K562 treated with DMSO at 1 percent for 4 hours (cell line): ENCODE data around the gene DAD1. TPM values are rescaled to one million over a fixed set of nuclear protein-coding genes. Genes with fewer than 3 reads are reported as not detected.

Source experiments
- total RNA-seq: library from RNA; unstranded; fragments of 300-600 nt; gene quantifications from 2 replicates; pipeline ENCODE4 v1.2.3, GENCODE V29; 2022; ENCODE audit not compliant: insufficient read depth

Gene DAD1
- 249 and 274 TPM in 2 replicates for total RNA-seq

DNA sequence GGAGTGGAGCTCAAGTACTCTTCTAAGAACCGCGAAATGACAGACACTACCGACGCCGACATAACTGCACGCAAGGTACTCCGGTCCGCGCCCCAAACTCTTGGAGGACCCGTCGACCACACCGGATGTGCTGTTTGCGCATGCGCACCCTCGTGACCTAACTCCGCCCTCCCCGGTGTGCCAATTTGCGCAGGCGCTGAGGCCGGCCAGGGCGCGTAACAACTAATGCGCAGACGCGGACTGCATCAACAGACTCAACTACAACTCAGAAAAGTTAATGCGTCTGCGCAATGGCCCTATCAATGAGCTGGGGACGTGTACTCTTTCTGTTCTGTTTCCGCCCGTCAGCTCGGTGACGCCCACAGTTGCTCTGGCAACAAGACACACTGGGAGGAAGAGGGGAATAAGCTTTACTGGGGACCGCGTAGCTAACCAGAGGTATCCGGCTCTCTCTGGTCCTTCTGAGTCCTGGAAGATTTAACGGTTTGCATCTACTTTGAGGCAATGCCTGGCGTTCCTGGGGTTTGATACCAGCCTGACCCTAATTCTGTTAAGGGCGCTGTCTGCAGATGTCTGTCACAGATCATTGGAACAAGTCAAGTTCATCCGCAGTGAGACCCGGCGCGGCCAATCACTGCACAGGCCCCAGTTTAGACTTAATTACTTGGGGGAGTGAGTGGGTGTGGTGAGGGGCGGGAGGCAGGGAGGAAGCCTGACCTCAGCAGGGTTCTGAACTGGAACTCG lies at the start of gene DAD1:
TSS of gene DAD1 (minus strand) at position 129 of the 744 bp plus-strand sequence. CDS start at position 62, 67 bp downstream.

DNA sequence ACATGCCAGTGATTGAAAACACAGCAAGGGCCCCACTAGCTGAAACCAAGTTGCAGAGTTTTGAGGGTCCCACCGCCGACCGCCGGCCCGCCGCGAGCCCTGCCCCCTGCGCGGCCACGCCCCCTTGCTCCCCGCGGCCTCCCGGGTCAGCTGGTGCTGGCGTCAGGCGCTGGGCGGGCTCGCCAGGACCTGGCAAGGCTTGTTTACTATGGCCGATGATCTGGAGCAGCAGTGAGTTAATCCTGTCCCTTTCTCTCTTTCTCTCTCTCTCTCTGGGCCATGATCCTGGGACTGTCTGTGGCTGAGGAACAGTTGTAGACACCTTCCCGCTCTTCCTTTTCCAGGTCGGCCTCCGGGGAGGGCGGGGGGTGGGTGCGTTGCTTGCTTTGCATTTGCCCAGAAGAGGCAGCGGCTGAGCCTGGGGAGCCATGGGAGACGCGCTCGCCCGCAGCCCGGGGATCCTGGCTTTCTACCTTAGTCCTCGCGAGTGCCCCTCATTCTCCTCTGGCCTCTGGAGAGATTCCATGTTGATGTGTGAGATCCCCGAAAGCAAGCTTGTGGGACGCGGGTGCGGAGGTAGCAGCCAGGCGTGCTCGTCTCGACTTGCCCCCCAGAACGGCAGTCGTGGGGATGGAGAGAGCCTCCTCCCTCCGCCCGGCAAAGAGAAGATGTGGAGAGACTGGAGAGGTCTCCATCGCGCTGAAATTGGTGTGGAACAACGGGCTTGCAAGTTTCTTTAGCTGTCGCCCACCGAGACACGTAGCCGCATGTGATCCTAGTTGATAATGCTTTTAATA lies 9.3 kb upstream of the DAD1 start, which contains the start of gene ABHD4:
TSS of gene ABHD4 (plus strand) at position 202 of the 797 bp plus-strand sequence. CDS start at position 209, 7 bp downstream.

Other genes starting within 250 kb of the DAD1 start
- 18.7 and 24.0 TPM in 2 replicates for gene ABHD4, start 9.1 kb upstream of the DAD1 start, total RNA-seq
- gene OR6J1, start 55.1 kb upstream of the DAD1 start, total RNA-seq = not detected in 2 replicates
- 120 TPM in 2 replicates for gene OXA1L, start 177.5 kb upstream of the DAD1 start, total RNA-seq
- gene SLC7A7, start 226.2 kb upstream of the DAD1 start, total RNA-seq = 1.6 and 1.8 TPM in 2 replicates
- gene MRPL52, start 240.7 kb upstream of the DAD1 start, total RNA-seq = 95.9 and 102 TPM in 2 replicates
- gene MMP14, start 247.4 kb upstream of the DAD1 start, total RNA-seq = 3.7 and 4.5 TPM in 2 replicates